Measurements from ENCODE around the gene C19orf85.

- TF ChIP-seq RAD21 (IDR thresholded peaks at IDR 0.05; ENCODE audit: low read depth) (no peak), MAX (IDR thresholded peaks at IDR 0.05) (no peak), TAF1 (IDR thresholded peaks at IDR 0.05; ENCODE audit: low read depth) (no peak)
Measured at GRCh38 chr19:55493052-55493644, 28.6 kb upstream of the C19orf85 start.
